Activated CD4-positive, CD25-positive, alpha-beta regulatory T cell (primary cell): ENCODE measurements around the gene PHF2.
A peak's percentile ranks its signal among the peaks of the same experiment; 100 is the strongest.

Experiments used
- DNase-seq, 4 experiments: peaks; one replicate each; lab custom pipeline; 2025; lab: John Stamatoyannopoulos, UW

PHF2 gene

DNA sequence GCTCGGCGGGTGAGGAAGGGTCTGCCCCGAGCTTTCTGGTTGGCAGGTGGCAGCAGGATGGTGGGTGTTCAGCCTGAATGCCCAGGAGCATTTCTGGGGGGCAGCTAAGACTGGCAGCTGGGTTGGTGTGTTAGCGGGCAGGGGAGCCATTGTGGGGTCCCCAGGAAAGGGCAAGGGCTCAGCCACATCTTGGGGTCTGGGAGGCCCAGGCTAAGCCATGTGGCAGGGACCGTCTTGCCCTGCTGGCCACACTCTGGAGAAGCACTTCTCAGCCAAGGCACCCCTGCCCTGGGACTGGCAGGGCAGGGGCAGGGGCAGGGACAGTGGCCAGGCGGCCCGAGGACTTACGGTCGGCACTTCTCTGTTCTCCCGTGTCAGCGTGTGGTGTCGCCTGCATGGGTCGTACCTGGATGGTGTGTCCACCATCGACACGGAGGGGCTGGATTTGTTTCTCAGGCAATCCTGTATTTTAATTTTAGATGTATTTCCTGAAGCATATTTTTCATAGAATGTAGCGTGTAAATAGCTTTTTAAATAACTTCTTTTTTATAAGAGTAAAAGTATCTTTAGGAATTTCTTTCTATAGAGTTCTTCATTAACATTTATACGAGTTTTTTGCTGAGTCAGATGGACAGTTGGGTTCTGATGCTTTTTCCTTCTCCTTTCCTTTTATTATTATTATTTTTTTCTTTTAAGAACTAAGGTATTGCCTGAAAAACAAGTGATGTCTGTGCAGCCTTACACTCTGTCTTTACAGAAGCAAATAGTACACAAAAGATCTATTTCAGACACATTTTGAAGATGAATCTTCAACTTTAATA, 102.0 kb downstream of the PHF2 start:
- DNase-seq, result no peak

DNA sequence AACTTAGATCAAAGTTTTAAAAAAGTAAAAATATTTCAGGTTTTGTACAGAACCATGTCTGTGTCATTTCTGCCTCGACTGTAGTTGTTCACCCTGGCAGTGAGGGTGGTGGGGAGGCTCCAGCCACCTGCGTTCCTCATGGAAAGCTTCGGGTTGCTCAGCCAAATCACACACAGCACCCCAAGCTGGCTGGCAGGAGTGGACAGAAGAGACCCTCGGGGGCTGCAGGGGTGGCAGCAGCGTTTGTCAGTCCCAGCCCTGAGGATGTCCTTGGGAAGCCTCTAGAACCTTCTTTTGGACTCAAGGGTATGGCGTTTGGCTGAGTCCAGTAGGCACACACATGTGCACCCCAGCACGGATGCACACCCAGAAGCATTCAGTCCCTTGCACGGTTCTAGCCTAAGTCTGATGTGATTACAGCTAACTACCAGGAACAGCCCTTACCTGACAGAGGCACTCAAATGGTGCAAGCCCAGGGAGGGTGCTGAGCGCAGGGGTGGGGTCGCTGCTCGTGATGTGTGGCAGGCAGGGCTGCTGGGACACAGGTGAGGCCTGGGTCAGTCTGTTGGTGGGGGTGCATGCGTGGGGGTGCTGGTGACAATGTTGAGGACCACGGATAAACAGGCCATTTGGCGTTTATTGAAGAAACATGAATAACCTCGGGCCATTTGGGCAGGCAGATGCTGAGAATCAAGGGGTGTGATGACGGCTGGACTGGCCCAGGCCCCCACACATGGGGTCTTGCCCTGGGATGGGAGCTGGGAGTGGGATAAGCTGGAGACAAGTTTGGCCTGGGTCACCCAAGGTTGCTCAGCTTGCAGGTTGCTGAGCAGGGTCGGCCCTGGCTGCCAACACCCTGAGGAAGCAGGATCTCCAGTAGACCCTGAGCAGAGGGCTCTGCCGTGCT, 103.4 kb downstream of the PHF2 start:
- no peak for DNase-seq

DNA sequence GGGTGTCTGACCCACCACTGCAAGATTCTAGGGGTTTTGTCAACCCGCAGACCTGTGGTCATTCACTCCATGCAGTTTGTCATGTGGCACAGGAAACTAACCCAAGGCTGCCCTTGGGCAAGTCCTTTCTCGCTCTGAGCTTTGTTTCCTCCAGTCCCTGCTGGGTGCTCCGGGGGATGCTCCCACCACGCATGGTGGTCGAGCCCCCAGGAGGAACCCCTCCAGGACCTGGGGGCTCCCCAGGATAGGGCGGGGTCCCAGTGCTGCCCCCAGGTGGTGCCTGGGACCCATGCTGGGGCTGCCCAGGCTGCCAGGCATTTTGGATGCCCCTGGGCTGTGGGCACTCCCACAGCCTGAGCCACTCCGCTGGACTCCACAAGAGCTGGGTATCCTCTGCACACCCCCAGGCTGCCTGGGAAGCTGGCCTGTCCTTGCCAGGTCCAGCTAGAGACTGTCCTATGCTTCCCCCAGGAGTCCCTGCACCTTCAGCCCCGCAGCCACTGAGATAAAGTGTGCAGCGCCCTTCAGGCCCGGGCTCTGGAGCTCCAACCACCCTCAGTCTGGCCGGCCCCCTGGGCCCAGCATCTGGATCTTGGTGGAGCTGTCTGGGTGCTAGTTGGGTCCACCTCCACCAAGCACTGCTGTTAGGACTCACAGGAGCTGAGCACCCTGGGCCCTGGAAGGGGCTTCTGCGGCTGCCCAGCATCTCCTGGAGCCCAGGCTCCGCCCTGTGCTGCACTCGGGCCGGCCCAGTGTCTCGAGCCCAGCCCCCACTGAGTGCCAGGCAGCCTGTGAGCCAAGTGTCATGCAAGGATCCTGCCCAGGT, 104.3 kb downstream of the PHF2 start:
- DNase-seq, result no peak

DNA sequence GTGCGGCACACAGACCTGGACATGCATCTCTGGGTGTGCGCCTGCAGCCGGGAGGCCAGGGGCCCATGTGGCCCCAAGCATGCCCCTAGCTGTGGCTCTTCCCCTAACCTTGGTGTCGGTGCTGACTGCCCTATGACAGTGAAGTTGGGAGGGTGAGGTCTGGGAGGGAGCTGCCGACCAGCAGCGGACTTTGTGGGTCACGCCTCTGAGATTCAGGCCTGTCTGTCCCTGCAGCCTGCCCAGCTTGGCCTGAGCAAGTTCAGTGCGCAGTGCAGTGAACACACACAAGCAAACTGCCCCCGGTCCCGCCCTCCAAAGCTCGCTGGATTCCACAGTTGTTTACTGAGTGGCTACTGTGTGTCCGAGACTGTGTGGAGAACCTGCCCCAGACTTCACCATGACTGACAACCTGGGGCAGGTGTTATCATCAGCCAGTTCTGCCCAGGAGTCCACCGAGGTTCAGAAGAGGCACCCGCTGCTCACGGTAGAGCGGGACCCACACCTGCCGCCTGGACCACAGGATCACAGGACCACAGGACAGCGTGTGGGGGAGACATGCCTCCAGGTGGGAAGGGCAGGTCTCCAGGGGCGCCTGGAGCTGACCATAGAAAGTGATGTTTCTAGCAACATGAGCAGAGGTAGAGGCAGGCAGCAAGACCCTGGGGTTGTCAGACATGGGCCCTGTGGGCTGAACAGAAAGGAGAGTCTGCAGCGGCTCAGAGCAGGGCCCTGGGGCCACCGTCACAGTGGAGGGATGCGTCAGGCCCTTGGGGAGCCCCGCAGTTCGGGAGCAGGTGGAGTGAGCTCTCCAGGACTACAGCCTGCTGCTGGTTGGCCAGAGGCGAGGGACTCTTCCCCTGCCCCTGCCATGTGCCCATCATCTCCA, 105.1 kb downstream of the PHF2 start:
- DNase-seq, result no peak

DNA sequence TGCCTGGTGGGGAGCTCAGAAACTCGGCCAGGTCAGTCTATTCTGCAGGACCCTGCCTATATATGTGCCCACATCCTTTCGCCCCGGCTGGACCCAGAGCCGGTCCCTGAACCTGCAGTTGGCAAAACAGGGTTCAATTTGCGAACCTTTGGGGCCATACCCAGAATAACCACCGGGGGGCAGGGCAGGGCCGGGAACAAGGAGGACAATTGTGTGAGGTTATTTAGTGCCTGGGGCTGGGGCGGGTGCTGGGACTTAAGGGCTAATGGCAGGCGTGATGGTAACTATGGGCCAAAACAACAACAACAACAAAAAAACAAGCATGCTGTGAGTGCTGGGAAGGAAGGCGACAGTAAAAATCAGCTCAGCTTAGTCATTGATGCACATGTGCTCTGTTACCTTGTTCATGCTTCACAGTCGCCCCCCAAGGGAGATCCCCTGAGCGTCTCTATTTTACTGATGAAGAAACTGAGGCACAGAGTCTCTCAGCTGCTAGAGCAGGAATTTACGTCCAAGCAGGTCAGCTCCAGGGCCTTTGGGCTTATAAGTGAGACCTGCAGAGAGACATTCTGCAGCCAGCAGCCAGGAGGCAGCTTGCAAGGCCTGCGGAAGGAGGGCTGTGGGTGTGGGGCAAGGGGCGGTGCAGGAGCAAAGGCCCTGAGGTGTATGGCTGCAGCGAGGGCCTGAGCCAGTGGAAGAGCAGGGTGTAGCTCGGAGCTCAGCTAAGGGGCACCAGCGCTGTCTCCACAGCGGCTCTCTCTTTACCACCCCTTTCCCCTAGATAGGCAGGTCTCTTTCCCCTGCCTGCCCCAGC, 106.0 kb downstream of the PHF2 start:
- DNase-seq, result peak; percentile 13 to 52 (median 34)

DNA sequence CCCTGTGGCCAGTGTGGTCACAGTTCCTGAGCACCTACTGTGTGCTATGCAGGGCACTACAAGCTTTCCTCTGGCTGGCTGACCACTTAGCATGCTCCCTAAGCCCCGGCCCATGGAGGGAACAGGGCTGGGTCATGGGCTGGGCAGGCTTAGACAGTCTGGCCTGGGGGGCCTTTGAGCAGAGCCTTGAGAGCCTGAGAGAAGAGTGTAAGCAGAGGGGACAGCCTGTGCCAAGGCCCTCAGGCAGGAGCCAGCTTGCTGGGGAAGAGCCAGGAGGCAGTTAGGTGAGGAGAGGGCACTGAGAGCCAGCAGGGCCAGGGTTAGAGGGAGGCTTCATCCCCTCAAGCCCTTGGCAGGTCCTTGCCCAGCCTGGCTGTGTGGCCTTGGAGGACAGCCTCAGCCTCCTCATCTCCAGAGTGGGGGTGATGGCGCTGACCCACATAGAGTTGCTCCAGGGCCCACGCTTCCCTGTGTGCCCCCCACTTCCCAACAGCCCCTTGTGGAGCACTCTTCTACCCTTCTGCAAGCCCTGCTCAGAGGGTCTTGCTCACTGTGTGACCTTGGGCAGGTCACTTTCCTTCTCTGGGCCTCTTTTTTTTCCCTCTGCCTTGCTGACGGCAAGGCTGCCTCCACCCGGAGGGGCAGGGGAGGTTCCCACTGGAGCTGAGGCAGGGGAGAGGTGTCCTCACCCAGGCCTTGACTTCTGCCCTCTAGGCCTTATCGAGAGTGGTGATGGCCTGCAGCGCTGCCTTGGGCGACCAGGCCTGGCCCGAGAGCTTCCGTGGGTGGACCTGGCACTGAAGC, 107.1 kb downstream of the PHF2 start:
- DNase-seq, result no peak

DNA sequence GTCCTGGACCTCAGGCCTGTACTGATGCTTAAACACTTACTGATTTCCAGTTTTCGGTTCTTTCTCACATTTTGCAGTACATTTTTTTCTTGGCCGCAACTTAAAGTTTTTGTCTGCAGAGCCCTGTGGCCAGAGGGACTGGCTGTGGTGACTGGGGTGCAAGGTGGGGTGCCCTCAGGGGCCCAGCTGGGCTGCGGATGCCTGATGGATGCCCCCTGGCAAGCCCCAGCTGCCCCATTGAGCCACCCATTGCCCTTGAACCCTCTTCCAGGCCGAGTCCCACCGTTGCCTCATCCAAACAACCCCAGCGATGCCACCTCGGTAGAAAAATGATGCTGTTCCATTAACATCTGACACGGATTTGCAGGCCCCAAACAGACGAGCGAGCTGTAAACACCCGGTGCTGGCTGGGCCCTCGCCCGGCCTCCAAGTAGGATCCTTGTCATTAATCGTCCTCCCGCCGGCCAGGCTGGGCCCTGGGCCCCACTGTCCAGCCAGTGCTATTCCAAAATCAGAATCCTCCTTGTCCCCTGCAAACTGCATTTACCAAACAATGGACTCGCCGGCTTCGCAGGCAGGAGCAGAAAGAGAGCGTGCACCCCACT, 107.9 kb downstream of the PHF2 start:
- DNase-seq, result no peak

DNA sequence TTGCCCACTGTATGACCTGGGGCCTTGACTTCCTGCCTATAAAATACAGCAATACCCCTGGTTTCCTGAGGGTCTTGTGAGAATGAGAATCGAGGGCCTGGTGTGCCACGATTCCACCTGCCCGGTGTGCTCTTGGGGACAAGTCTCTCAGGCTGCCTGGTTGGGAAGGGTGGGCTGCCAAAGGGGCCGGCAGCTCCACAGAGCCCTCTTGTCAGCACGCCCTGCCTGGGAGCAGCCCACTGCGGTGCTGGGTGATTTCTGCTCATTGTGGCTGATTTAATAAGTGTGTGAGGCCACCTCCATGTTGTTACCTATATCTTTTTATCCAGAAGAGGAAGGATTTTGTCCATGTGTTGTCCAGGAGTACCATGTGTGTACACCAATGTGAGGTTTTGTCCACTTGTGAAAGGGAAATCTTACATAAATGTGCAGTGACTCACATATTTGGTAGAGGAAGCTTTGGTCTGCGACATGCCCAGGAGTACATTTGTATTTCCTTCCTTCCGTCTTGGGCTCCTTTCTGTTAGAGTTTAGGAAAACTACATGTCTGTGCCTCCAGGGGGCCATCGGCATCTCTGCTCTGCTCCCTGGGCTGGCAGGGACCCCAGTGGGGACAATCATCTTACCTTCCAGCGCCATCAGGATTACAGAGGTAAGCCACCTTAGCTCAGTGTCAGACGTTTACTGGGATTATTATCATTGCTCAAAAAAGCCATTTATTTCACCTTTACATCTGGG, 108.6 kb downstream of the PHF2 start:
- no peak for DNase-seq

DNA sequence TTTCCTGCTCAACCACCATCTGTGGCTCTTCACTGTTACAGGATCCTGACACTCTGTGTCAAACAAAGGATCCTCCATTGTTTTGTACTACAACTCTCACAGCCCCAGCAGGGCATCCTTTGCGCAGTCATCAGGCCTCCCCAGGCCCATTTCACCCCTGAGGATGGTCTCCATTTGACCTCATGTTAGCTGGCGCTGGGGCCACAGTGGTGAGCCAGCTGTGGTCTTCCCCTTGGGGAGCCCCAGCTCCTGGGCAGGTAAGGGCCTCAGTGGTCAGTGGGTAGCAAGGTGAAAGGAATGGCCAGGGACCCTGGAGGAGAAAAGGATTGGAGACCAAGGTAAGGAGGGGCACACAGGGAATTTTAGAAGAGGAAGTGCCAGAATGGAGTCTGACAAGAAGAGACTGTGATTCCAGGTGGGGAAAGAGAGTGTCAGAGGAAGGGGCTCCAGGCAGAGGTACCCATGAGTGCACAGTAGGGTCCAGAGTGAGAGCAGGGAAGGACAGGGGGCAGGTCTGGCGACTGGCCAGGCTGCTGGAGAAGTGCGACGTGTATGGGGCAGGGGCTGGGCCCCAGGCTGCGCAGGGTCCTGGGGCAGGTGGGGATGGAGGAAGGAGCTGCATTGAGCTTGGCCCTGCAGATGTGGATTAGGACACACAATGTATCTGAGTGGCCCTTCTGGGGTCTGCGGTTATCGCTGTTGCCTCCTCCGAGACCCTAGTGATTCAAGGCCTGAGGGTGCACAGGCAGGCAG, 109.9 kb downstream of the PHF2 start:
- DNase-seq, result no peak

DNA sequence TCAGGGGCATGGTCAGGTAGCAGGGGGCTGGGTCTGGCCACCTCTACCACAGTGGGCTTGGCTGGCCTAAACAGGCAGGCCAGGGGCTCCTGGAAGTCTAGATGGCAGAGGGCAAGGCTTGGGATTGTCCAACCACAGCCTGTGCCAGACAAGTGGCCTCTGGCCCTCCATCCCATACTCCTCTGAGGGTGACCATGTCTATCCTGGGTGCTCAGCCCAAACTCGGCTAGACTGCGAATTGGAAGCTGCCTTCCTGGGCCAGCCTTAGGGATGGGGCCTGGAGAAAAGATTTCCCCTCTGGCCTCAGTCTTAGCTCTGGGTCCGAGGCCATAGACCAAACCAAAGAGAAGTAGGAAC, 110.5 kb downstream of the PHF2 start:
- no peak for DNase-seq

DNA sequence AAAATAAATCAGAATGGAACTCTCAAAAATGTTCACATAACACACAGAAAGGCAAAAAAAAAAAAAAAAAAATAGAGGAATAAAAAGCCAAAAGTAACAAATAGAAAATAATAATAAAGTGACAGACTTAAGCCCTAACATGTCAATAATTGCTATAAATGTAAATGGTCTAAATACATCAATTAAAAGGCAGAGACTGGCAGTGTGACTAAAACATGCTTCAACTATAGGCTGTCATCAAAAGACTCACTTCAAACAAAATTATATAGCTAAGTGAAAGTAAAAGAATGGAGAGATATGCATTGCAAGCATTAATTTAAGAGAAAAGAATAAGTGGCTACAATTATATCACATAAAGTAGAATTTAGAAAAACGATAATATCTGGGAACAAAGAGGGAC, 114.2 kb downstream of the PHF2 start:
- DNase-seq, result no peak

DNA sequence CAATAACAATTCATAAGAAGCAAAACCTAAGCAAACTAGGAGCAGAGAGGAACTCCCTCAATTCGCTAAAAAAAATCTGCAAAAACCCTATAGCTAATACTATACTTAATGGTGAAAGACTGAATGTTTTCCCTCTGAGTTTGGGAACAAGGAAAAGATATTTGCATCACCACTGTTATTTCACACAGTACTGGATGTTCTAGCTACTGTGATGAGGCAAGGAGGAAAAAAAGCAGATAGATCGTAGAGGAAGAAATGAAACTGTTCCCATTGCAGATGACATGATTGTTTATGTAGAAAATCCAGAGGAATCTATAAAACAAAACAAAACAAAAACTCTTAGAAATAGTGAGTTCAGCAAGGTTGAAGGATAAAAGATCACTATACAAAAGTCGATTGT, 116.7 kb downstream of the PHF2 start:
- no peak for DNase-seq

DNA sequence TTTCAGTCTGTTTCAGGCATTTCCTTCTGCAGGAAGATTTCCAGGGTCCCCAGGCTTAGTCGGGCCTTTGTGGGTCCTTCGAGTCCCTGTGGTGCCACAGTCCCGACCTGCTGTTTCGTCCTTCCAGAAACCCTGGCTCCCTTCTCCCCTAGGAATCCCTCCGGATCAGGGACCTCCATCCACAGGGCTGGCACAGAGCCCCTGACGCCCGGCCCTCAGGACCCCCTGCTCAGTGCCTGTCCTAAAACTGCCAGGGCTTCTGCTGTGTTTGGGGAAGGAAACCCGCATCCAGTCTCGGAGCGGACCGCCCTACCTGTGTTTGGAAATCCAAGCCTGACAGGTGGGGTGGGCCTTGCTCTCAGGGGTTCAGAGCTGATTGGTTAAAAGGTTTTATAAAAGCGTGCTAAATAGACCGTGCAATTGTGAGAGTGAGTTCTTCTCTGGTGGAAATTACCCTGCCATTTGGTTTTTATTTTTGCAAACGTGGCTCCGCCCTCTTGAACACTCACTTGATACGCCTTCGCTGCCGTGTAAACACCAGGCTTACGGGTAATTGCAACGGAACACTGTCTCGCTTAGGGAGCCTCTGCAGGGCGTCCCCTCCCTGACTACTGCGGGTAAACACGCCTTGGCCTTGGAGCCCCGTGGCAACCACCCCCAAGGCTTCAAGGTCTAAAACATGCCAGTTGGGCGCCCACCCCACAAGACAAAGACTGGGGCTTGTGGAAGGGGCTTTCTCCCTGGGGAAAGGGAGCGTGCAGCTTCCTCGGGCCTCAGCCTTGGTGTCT, 121.2 kb downstream of the PHF2 start:
- no peak for DNase-seq

DNA sequence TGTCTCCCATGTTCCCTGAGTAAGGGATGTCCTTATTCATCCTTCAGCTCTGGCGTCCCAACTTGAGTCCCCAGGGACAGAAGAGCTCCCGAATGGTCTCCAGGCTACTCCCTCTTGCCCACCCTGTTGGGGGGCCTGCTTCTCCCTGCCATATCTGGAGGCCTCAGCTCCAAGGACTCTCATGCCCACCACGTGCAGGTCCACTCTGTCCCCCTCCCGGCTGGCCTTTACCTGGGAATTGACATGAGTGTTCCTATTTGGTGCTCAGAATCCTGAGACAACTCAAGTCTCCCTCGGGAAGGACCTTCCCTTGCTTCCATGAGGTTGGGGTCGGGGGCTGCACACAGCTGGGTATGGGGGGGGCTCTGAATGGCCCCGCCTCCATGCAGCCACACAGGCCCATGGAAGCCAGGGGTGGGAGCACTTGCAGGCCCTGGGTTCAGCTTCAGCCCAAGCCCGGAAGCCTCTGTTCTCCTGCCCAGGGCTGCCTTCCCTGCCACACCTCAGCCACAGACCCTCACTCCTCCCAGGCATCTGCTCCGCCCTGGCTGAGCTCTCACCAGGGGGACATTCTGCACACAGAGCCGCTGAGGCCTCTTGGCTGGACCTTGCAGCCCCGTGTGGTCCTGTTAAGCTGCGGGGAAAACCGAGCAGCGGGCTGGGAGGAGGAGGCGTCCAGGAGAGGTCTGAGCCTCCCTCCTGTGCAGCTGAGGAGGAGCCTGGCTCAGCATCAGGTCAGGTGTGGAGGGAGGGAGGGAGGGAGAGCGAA, 121.9 kb downstream of the PHF2 start:
- DNase-seq, result no peak

DNA sequence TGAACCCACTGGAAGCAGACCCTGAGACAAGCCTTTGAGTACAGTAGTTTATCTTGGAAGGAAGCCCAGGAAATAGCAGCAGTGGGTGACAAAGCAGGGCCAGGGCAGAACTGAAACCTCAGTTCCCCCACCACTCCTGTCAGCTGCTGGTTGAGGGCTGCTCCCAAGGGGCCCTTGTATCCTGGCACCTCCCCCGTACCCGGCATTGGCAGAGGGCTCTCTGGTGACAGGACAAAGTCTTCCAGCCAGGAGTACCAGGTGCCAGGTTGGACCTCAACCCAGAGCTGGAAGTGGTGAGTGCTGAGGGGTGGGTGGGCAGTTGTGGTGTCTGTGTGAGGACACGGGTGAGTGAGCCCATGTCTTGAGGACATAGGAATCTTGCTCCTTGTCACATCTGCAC, 123.3 kb downstream of the PHF2 start:
- DNase-seq, result no peak
